Effector CD4-positive, alpha-beta T cell (primary cell): Measurements from ENCODE around the gene GNLY.
"Not testable (repeated sequence)": the region's sequence is repeated elsewhere in the genome, so short reads cannot be mapped to it uniquely, and the experiment has no call there.

Experiments used
- DNase-seq: peaks from one replicate; pipeline ENCODE4 v3.0.0-alpha.2; 2020

The GNLY gene

DNA sequence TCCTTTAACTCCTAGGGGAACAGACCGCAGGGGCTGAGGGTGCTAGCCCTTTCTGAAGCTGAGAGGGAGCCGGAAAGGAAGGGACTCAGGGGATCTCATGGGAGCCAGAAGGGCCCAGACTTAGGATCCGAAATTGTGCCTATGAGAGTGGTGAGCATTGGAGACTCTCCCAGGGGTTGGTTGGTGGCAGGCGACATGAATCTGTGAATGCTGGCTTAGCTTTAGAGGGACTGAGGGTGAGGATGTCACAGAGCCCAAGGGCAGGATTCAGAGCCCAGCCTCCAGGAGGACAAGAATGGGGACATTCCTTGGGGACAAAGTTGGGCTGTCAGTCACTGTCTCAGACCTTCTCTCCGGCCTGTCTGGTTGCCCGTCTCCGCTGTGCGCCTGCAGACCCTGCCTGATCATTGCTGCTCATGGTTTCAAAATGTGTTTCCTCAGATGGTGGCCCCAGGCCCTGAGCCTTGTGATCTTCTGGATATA is 17.5 kb downstream of the GNLY start:
- DNase-seq: no peak

DNA sequence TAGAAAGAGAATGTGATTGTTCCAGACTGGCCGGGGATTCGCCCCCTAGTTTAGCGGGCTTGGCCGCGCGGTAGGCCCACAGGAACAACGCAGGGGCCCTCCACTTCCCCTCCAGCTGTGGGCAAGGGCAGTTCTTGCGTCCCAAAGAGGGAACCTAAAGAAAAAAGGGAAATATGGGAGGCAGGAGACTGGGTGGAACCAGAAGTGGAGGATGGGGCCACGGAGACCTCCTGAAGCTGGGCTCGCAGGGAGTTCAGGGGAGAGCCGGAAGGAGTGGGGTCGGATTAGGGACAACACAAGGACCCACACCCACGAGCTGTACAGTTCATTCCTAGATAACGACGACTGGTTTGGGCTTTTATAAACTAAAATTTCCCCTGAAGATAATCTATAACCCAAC is 18.2 kb downstream of the GNLY start:
- no peak for DNase-seq

DNA sequence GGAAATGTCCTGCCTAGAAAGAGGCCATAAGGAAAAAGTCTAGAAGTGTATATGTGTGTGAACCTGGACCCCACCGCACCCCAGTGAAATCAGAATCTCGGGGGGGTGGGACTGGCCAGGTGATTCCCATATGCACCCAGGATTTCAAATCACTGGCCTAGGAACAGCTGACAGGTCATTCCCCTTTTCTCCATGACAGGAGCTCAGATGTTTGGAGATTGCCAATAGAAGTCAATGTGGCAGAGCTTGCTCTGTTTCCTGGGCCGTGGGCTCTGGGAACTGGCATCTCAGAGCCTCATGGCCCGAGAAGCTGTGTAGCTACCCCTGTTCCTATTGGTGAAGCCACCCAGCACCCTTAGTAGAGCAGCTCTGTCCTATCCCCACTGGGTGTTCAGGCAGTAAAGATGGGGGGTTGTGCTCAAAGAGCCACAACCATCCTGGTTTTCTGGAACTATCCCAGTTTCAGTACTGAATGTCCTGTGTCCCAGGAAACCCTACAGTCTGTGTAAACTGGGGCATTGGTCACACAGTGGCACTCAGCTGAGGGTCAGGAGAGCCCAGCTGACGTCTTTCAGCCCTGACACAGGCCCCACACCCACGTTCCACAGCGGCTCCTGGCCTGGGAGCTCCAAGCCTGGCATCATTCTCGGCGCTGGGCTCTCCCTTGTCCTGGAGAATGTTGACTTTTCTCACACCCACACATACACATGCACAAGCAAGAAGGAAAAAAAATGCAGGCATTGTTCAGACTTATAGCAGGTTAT is 18.9 kb downstream of the GNLY start:
- no peak for DNase-seq

DNA sequence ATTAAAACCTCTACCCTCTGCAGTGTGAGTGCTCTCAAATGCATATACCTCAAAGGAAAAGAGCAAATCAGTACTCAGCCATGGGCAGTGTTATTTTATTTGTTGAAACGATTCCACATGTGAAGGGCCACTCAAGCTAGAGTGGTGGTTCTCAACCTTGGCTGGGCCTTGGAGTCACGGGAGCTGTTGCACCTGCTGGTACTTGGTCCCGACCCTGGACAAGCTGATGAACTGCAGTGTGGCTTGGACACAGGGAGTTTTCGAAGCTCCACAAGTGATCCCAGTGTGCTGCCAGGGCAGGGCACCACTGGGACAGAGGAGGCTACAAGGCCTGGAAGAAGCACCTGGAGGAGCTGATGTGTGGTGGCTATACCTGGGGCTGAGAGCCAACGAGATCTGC is 19.7 kb downstream of the GNLY start:
- DNase-seq: no peak

DNA sequence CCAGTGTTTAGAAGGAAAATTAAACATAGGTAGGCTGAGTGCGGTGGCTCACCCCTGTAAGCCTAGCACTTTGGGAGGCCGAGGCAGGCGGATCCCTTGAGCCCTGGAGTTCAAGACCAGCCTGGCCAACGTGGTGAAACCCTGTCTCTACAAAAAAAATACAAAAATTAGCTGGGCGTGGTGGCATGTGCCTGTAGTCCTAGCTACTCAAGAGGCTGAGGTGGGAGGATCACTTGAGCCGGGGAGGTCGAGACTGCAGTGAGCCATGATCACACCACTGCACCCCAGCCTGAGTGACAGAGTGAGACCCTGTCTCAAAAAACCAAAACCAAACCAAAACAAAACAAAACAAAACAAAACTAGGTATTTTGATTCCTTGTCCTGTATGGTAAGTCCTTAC is 20.3 kb downstream of the GNLY start:
- DNase-seq: not testable (repeated sequence)

DNA sequence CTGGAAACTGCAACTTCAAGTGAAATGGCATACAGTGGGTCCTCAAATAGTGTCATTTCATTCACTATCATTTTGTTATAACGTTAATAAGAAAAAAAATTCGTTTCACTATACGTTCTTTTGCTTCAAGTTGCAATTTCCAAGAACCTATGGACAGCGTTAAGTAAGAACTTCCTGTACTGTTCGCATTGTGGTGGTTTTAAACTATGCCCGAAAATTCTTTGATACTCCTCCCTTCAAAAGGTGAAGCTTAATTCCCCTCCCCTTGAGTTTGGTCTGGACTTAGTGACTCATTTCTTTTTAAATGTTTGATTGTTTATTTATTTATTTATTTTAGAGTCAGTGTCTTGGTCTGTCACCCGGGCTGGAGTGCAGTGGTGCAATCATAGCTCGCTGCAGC is 20.7 kb downstream of the GNLY start:
- DNase-seq: no peak

DNA sequence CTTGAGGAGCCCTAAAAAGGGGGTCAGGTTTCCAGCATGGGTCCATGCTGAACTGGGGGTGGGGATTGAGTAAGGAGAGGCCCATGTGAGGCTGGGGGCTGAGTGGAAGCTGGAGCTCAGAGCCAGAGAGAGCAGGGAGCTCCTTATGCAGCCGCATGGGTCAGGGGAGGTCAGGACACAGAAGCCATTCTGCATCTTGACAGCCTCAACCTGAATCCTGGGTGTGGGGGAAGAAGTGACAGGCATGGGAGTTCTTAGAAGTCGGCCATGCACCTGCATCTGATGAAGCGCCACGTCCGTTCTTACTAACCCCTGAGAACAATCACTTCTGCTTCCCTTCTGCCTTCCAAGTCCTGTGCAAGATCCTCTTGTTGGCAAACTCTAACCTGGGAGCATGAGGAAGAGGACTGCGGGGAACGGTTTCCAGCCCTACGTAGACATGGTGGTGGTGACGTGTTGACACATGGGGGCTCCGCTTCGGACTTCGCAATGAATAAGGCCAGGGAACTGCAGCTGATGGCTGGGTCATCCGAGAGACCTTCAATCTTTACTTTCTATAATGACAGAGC is 22.3 kb downstream of the GNLY start:
- DNase-seq: no peak

DNA sequence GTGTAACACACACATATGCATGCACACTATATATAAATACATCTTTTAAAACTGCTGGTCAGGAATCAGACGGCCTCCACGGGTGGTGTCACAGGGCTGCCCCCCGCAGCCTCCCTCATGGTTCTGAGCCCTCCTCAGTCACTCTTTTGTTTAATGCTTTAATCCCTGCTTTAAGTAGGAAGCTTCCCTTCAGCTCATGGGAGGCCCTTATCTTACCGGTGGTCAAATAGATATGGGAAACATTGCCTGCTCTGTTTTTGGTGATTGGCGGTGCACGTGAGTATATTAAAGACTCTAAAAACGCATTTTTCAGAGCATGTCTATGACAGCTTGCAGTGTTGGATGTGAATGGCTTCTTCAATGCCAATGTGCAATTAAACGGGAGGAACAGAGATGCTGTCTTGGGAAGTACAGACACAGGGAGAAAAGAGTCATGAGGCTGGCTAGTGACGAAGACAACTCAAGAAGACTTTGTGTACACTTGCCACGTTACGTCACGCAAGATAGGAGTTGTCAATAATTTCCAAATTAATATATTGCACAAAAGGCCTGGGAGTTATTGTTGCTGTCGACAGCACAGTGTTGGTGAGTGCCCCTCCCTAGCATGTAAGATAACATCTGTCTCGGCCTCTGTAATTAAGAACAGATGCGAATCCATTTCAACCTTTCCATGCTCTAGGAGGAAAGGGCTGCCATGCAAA is 23.3 kb downstream of the GNLY start:
- DNase-seq: no peak

DNA sequence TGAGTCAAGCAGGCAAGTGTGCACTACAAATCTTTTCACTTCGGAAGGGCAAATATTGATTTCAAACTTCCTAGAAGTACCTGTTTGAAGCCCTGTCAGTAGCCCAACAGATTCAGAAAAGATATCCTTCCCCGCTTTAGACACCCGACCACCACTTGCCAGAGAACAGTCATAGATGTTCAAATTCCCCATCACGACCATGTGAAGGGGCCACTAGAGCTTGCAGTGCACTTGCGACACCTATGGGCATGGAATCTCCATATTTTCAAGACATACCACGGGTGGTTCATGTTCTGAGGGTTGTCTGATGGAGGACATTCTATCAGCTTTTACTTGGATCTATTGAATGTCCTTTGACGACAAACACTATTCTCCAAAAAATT is 23.8 kb downstream of the GNLY start:
- no peak for DNase-seq

DNA sequence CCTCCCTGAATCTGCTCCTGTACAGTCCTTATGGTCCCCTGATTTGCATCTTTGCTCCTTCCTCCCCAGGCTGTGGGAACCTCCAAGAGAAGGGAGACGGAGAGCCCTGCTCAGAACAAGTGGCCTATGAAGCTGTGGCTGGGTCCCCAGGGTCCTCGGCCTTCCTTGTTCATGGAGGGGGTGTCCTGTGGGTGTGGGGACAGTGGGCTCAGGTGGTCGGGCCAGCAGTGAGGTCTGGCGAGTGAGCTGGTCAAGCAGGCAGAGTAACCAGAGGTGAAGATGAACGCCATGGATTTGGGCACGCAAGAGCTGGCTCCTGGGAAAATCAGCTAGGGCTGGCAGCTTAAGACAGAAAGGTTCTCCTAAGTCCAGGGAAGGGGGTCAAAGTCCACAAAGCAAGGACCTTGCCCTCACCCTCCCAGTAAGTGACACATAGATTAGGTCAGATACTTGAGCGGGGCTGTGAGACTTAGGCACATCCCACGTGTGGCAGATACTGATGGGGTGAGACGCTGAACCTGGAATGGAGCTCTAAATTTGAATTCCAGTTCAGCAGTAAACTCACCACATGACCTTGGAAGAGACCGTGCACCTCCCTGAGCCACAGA is 24.8 kb downstream of the GNLY start:
- DNase-seq: no peak

DNA sequence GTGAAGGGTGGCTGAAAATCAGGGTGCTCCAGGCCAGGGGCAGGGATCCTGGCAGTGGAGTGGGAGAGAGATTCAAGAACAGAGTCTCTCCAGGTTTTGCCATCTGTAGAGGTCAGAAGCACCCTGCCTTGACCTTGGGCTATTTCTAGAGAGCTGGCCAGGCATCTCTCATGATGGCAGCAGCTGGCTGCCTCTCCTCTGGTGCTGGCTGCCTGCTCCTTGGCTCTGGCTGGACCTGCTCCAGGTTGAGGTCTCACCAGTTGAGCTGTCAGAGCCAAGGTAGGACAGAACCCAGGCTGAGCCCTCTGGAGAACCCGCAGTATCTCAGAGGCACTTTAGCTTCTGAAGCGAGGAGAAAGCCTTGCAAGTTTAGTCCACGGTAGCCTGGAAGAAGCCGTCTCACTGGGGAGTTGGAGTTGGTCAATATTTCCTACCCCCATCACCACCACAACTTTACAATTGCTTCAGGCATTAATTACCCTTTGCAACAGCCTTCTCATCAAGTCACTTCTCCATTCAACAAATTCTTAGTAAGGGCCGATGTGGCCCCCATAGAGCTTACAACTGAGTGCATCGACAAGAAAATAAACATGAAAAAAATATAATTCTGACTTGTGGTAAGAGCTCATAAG is 25.6 kb downstream of the GNLY start:
- no peak for DNase-seq

DNA sequence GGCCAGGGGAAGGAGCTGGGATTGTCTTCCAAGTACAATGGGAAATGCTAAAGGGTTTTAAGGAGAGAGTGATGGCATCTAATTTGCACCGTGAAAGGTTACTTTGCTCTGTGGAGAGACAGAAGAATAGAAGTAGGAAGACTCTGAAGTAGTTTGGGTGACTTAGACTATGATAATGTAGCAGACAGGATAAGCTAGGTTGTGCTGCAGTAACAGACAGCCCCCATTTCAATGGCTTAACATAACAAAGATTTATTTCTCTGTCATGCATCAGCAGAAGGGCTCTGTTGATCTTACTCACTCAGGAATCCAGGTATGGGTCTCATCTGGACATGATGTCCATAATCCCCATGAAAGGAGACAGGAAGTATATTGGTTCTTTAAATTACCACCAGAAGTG is 26.4 kb downstream of the GNLY start:
- no peak for DNase-seq

DNA sequence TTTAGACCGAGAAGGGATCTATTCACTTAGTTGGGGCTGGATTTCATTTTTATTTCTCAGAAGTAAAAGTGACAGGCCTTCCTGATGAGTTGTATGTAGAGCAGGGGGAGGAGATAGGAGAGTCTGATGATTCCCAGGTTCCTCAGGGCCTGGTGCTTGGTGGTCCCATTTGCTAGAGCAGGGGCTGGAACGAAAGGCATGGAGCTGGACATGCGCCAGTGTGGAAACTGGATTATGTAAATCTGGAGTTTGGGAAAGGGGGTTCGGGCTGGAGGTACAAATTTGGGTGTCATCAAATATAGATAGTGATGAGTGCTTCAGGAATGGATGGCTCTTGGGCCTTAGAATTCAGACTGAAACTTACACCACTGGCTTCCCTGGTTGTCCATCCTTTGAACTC is 27.5 kb downstream of the GNLY start:
- no peak for DNase-seq

DNA sequence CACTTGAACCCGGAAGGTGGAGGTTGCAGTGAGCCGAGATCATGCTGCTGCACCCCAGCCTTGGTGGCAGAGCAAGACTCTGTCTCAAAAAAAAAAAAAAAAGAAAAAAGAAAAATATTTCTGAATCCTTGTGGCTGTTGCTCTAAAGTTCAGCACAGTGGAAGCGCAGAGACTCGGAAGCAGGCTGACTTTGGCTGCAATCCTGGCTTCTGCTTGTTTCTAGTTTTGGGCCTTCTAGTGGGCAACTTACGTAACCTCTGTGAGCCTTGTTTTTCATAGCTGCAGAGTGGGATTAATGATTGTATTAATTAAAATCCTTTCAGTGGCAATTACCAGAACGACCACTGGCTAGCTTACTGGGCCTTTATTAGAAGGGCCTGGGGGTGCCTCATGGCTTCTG is 28.4 kb downstream of the GNLY start:
- no peak for DNase-seq

DNA sequence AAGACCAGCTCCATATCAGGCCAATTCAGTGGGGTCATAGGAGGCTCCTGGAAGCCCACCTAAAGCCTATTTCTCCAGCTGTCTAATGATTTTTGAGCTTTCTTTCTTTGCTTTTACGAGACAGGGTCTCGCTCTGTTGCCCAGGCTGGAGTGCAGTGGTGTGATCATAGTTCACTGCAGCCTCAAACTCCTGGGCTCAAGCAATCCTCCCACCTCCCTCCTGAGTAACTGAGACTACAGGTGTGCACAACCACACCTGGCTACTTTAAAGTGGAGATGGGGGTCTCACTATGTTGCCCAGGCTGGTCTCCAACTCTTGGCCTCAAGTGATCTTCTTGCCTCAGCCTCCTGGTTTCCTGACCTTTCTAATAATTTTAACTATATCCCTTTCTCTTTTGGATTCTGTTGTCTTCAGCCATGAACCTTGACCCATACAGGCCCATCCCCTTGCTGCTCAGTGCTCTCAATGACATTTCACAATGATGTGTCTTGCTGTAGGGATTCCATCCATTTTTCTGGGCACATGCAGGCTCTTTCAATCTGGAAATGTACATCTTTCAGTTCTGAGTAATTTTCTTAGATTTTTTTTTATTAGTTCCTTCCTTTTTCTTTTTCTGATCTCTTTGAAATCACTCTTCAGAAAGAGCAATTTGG is 29.7 kb downstream of the GNLY start:
- DNase-seq: no peak

DNA sequence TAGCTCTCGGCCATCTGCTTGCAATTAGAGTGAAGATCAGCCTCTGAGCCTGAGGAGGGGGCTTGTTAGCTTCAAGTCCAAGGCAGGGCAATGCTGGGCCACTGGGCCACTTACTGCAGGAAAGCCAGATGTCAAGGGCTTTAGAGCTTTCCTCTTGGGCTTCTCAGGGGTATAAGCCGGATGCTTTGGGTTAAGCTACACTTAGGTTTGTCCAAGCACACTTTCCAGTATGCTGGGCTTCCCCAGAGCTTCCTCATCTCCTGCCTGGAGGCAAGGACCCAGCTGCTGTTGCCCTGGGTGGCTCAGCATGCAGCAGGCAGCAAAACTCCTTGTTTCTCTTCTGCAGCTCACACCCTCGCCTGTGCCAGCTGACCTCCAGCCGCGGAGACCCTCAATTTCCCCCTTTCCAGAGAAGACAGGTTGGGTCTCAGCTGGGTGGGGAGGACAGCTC is 30.6 kb downstream of the GNLY start:
- DNase-seq: no peak

DNA sequence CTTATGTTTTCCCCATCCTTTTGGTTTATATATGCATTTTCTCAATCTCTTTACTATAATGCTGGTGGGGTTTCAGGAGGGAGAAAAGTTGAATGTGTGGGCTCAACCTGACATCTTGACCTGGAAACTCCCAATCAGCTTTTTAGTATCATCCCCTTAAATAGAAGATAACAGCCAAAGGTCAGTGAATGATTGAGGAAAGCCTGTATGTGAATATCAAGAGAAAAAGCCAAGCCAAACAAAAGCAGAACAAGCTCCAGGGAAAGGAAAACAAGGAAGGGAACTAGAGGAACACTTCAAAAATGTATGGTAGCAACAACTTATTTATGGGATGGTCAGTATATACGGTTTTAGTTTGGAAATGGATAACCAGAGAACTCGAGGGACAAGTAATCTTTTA is 31.3 kb downstream of the GNLY start:
- DNase-seq: no peak

DNA sequence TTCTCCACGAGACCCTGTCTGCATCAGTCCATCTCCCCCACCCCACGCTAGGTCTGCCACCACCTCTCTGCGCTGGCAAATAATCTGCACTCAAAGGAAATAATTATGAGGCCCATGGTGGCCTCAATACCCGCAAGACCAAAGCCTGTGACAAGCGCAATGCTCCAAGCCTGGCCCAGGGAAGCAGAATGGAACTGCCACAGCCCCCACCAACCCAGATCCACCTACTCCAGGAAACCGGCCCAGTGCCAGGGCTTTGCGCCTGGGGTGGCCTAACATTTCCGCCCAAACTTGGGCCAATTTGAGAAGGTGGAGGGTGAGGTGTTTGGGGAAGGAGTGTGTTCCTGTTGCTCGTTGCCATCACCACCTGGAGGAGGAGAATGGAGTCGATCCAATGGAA is 33.6 kb downstream of the GNLY start:
- DNase-seq: no peak

DNA sequence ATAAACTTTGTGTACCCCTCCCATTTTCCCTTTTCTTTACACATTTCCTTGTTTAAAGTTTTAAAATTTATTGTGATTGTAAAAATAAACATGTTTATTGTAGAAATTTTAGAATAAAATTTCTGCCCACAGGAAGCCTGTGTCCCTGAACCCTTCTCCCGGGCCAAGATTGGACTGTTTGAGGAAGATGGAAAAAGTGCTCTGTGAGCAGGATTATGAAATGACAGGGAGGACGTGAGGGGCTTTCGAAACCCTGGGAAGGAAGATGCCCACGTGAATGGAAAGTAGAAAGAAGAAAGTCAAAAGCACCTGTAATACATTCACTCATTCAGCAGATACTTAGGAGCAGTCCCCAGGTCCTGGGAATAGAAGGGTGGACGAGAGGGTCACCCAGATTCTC is 34.2 kb downstream of the GNLY start:
- DNase-seq: no peak

DNA sequence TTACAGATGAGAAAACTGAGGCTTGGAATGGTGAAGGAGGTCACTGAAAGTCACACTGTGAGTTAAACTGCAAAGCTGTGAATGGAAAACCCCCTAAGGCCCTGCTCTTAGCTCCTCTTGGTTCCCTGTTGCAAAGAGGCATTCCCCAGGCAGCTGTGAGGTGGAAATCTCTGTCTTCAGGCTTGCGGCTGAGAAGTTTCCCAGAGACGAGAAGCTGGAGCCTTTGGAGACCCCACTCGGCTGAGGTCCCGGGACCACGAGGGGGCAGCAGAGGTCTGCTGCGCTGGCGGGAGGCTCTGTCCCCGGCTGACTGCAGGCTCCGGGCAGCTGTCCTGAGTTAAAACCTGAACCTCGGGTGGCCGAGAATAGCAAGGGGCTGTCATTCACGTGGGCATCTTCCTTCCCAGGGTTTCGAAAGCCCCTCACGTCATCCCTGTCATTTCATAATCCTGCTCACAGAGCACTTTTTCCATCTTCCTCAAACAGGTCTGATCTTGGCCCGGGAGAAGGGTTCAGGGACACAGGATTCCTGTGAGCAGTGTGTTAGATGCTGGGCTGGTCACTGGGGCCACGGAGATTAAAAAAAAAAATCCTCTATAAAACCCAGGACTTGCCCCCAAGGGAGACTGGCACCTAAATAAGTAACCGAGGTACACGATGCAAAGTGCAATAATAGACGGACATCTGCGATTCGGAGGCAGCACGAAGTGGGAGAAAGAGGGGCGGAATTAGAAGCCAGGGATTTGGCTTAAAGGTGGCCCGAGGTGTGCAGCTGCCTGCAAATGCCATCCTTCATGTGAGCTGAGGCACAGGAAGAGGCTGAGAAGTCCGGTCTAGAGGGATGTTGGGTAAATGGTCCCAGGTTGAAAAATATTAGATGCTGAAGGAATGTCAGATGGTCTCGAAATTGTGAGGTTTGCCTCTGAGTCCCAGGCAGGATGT is 35.0 kb downstream of the GNLY start:
- DNase-seq: peak; percentile 55

DNA sequence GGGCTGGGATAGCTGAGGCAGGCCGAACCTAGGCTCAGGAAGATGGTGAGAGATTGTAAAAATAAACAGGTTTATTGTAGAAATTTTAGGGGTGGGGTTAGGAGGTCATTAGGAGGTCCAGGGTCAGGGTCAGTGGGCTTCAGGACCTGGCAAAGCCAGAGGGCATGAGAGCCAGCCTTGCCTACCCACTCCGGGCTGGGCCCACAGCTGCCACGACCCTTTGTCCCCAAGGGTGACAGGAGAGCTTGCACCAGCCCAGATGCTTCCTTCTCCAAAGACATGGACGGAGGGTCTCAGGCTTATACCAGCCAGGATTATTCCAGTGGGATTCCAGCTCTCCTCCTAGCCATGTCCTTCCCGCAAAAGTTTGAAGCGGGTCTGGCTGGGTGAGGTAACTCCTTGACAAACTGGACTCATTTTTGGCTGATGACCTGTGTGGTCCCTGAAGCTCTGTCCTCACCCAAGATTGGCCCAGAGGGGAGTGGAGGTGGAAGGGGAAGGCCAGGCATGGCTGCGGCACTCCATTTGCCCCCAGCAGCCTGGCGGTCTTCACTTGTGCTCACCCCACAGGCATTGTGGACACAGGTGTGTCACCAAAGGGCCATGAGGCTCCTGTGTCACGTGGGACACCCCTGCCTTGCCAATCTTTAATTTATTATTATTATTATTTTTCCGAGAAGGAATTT is 35.8 kb downstream of the GNLY start:
- no peak for DNase-seq
